A549 treated with RU486 at 1 μM for 4 hours (cell line): ENCODE results near the gene AGBL3. TPM values are rescaled to one million over a fixed set of nuclear protein-coding genes. Genes with fewer than 3 reads are reported as not detected.

Experiments
- total RNA-seq: library from RNA; stranded (reverse); fragments of 200-300 nt; extraction: Qiagen RNA extraction; gene quantifications from 5 replicates; pipeline ENCODE4 v1.2.3, GENCODE V29; 2022; ENCODE audit warnings: low read depth

AGBL3 gene
- total RNA-seq, result 0.66 to 1.5 TPM (median 1.1 TPM) in 5 replicates

GRCh38 chr7:134986363-134987251, at the start of gene AGBL3:
TSS of gene AGBL3 (plus strand) at chr7:134986508. CDS start at chr7:134987934, 1,426 bp downstream.

GRCh38 chr7:135147899-135148721, 161.8 kb downstream of the AGBL3 start, which contains the start of gene TMEM140:
TSS of gene TMEM140 (plus strand) at chr7:135148072. CDS start at chr7:135164442, 16,370 bp downstream.

DNA sequence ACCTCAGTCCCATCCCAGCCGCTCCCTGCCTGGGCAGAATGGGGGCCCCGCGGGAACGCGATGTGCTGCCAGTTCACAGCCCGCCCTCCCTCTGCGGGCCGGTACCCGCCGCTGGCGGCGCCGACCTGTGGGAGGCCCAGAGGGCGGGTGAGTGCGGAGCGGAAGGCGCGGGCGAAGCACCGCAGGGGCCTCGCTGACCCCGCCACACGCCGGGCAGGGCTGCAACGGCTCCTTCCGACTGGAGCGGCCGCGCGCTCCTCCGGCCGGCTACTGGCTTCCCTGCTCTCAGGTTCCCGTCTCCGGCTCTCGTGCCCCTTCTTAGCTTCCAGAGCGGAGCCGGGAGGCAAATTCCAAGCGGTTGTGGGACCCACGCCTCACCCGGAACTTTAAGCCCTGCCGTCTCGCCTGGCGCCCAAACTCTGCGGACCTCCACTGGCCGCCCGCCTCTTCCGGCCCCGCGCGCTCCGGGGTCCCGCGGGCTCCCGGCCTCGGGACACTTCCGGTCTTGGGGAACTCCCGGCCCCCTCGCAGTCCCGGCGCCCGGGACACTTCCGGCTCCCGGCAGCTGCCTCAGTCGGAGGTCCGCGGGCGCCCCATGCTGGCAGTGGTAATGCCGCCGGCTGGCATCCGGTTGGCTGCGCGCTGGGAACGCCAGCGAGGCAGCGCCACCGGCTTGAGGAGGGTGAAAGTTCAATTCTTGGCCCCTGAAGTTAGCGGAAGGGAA, 184.1 kb downstream of the AGBL3 start, which contains the start of gene CYREN:
TSS of gene CYREN (minus strand) at position 434 of the 724 bp plus-strand sequence. CDS start 1,785 bp downstream, outside the sequence.

Other genes starting within 250 kb of the AGBL3 start
- gene CALD1, start 206.9 kb upstream of the AGBL3 start, total RNA-seq, result 52.2 to 87.3 TPM (median 69.1 TPM) in 5 replicates
- 1.1 to 2.0 TPM (median 1.4 TPM) in 5 replicates for gene TMEM140, start 161.6 kb downstream of the AGBL3 start, total RNA-seq
- 66.7 to 83.3 TPM (median 69.3 TPM) in 5 replicates for gene CYREN, start 184.2 kb downstream of the AGBL3 start, total RNA-seq
- 5.2 to 7.8 TPM (median 6.4 TPM) in 5 replicates for gene WDR91, start 225.0 kb downstream of the AGBL3 start, total RNA-seq
- gene STRA8, start 247.3 kb downstream of the AGBL3 start, total RNA-seq, result not detected in 5 replicates